GM18868 (cell line): ENCODE data around the gene MDFI.

Source experiments
- ATAC-seq: cut with Tn5 transposase; IDR thresholded peaks from one replicate; pipeline ENCODE4 v1.9.1; 2021; ENCODE audit warnings: mild to moderate bottlenecking, moderate library complexity; ENCODE audit not compliant: unreplicated experiment

The MDFI gene

GRCh38 chr6:41700463-41701347 lies 62.4 kb downstream of the MDFI start:
- ATAC-seq = no peak

- ATAC-seq = no peak
These were observed 63.9 kb downstream of the MDFI start for GRCh38 chr6:41702089-41702745.

- no peak for ATAC-seq
These were observed 64.7 kb downstream of the MDFI start for GRCh38 chr6:41702771-41703494.
